HG03064 (cell line): Measurements from ENCODE around the gene TSPAN15.
"Not testable (repeated sequence)": the region's sequence is repeated elsewhere in the genome, so short reads cannot be mapped to it uniquely, and the experiment has no call there.

ENCODE experiments used
- ATAC-seq: cut with Tn5 transposase; IDR thresholded peaks from one replicate; pipeline ENCODE4 v1.9.1; 2021; ENCODE audit warnings: low read depth; ENCODE audit not compliant: unreplicated experiment

Gene TSPAN15

GRCh38 chr10:69533658-69534057 lies 82.4 kb downstream of the TSPAN15 start:
- no peak for ATAC-seq

- ATAC-seq, result not testable (repeated sequence)
Observed at GRCh38 chr10:69536521-69536920, 85.3 kb downstream of the TSPAN15 start.

- ATAC-seq, result no peak
Observed at GRCh38 chr10:69537449-69537848, 86.2 kb downstream of the TSPAN15 start.

GRCh38 chr10:69538461-69538860 lies 87.2 kb downstream of the TSPAN15 start:
- ATAC-seq, result no peak

- ATAC-seq, result no peak
Observed at GRCh38 chr10:69541463-69541862, 90.2 kb downstream of the TSPAN15 start.

- no peak for ATAC-seq
Observed at GRCh38 chr10:69549959-69550358, 98.7 kb downstream of the TSPAN15 start.

GRCh38 chr10:69552268-69552667 lies 101.0 kb downstream of the TSPAN15 start:
- ATAC-seq, result no peak

GRCh38 chr10:69553328-69553727 lies 102.1 kb downstream of the TSPAN15 start:
- ATAC-seq, result no peak

GRCh38 chr10:69554611-69555010 lies 103.3 kb downstream of the TSPAN15 start:
- ATAC-seq, result no peak
